Panc1 (cell line): ENCODE data around the gene SEMA7A. TPM values are rescaled to one million over a fixed set of nuclear protein-coding genes. Genes with fewer than 3 reads are reported as not detected.

Experiments used
- ATAC-seq: fragments of 200-7000 bp; cut with Tn5 transposase; 2 replicates; pipeline ENCODE4 v1.9.1; 2020; ENCODE audit warnings: mild to moderate bottlenecking, moderate library complexity
- BruUV-seq: library from RNA; stranded (reverse); fragments of 400-500 nt; replicated peaks from 2 replicates; lab custom pipeline; 2021; lab: Mats Ljungman, UMichigan
- CTCF ChIA-PET: fragments of 300-600 bp; sonication (Branson Sonifier 250); formaldehyde crosslinking; loops from one replicate; lab custom pipeline; 2022; ENCODE audit warnings: antibody characterized with exemption; lab: Charles Lee
- POLR2A ChIA-PET: fragments of 300-600 bp; sonication (Branson Sonifier 250); formaldehyde crosslinking; loops from one replicate; lab custom pipeline; 2022; ENCODE audit warnings: antibody characterized with exemption; lab: Charles Lee
- DNase-seq: peaks from one replicate; pipeline ENCODE4 v3.0.0-alpha.2; 2010; ENCODE audit warnings: low read depth, low spot score
- H3K27ac ChIP-seq: 2 replicates; pipeline ENCODE4 v1.5.1; 2011; ENCODE audit warnings: mild to moderate bottlenecking, low read length, inconsistent platforms
- H3K27me3 ChIP-seq: fragments of 200-500 bp; sonication (Bioruptor generic); 2 replicates; pipeline ENCODE4 v1.6.0; 2014; ENCODE audit warnings: low read length, inconsistent platforms; ENCODE audit not compliant: control insufficient read depth, insufficient read depth
- H3K36me3 ChIP-seq: fragments of 200-500 bp; sonication (Bioruptor generic); 2 replicates; pipeline ENCODE4 v1.5.1; 2014; ENCODE audit warnings: inconsistent platforms, mild to moderate bottlenecking, low read length, moderate library complexity; ENCODE audit not compliant: control insufficient read depth, insufficient read depth
- H3K4me1 ChIP-seq: 2 replicates; pipeline ENCODE4 v1.5.1; 2011; ENCODE audit warnings: inconsistent platforms, mild to moderate bottlenecking, low read length, moderate library complexity; ENCODE audit not compliant: control insufficient read depth, insufficient read depth
- H3K4me3 ChIP-seq, 2 experiments: 2 replicates each; pipeline ENCODE4 v1.5.1; 2011 to 2012; ENCODE audit warnings: low read depth in 2 of 2, low read length in 2 of 2, mild to moderate bottlenecking in 2 of 2, inconsistent platforms in 1 of 2, moderate library complexity in 1 of 2
- H3K9me3 ChIP-seq: fragments of 200-500 bp; sonication (Bioruptor generic); 2 replicates; pipeline ENCODE4 v1.5.1; 2014; ENCODE audit warnings: low read depth, mild to moderate bottlenecking, inconsistent platforms, low read length, moderate library complexity; ENCODE audit not compliant: control insufficient read depth, insufficient read depth
- CTCF ChIP-seq: fragments of 450-650 bp; IDR thresholded peaks from 2 replicates; pipeline ENCODE4 v1.5.1; 2017; ENCODE audit warnings: mild to moderate bottlenecking
- POLR2AphosphoS5 ChIP-seq: IDR thresholded peaks from 2 replicates; pipeline ENCODE4 v1.6.1; 2012; ENCODE audit warnings: mild to moderate bottlenecking, low read depth, low read length, moderate library complexity
- REST ChIP-seq, 2 experiments: IDR thresholded peaks; 2 replicates each; pipeline ENCODE4 v1.6.1; 2011 to 2012; ENCODE audit warnings: low read depth in 2 of 2, control low read depth in 1 of 2, low read length in 1 of 2, mild to moderate bottlenecking in 1 of 2, moderate library complexity in 1 of 2; ENCODE audit not compliant: insufficient read depth in 1 of 2
- SIN3A ChIP-seq: IDR thresholded peaks from 2 replicates; pipeline ENCODE4 v1.6.1; 2012; ENCODE audit warnings: low read depth, mild to moderate bottlenecking, low read length, moderate library complexity, borderline replicate concordance; ENCODE audit not compliant: insufficient read depth
- TCF7L2 ChIP-seq: IDR thresholded peaks from 2 replicates; pipeline ENCODE4 v1.6.1; 2011; ENCODE audit warnings: mild to moderate bottlenecking, low read depth, low read length, inconsistent platforms
- in situ Hi-C: cut with HindIII; loops from 2 replicates; pipeline ENCODE4 v1.10.0; 2016; ENCODE audit warnings: low sequenced_read_pairs, low pct_unique_long_range_greater_than_20kb
- intact Hi-C: fragments of 100-400 bp; cut with micrococcal nuclease; formaldehyde crosslinking; loops from one replicate; pipeline ENCODE4 v1.10.0; 2022; ENCODE audit not compliant: unreplicated experiment
- total RNA-seq: library from RNA; stranded (reverse); gene quantifications from one replicate; pipeline ENCODE4 v1.2.1, GENCODE V29; 2021; ENCODE audit not compliant: unreplicated experiment

SEMA7A gene
- total RNA-seq, 1 experiment from 2014 or later = 11.2 TPM

- TF ChIP-seq TCF7L2 (no peak), SIN3A (no peak)
- DNase-seq (no peak), ATAC-seq (no peak)
- no peak overlapping the region for H3K27ac ChIP-seq
- POLR2A ChIA-PET = no interaction called here
- no peaks in the 10 kb centered on the region for H3K4me1 ChIP-seq
- peaks cover 8% of the 10 kb centered on the region; the same call in 1 of the 2 replicates for H3K36me3 ChIP-seq
- BruUV-seq = no TSS peak
- CTCF ChIA-PET = no interaction called here
- no peaks in the 10 kb centered on the region for H3K27me3 ChIP-seq
- no peaks in the 10 kb centered on the region for H3K9me3 ChIP-seq
- in situ Hi-C loops = no loop called here
- no peak overlapping the region for H3K4me3 ChIP-seq
- intact Hi-C loops = no loop called here
These were observed 18.4 kb upstream of the SEMA7A start for GRCh38 chr15:74451861-74452835.

- in situ Hi-C loops (no loop called here), intact Hi-C loops (no loop called here)
- no peaks in the 10 kb centered on the region for H3K9me3 ChIP-seq
- DNase-seq = no peak
- no peak overlapping the region for H3K4me3 ChIP-seq
- H3K4me1 ChIP-seq = no peaks in the 10 kb centered on the region
- H3K27ac ChIP-seq = no peak overlapping the region
- peaks cover 8% of the 10 kb centered on the region; the same call in 1 of the 2 replicates for H3K36me3 ChIP-seq
- ChIA-PET POLR2A (interaction anchor here (0.5 to 0.6 kb wide), 2 partner anchors 63 to 286 kb away, joined by 3 to 11 read pairs; no protein-coding TSS in a partner anchor), CTCF (no interaction called here)
- no peaks in the 10 kb centered on the region for H3K27me3 ChIP-seq
- no TSS peak for BruUV-seq
- no peak for TF ChIP-seq TCF7L2
- no peak for TF ChIP-seq SIN3A
- no peak for TF ChIP-seq CTCF
- no peak for ATAC-seq
These were observed 17.6 kb upstream of the SEMA7A start for GRCh38 chr15:74451322-74451721.

GRCh38 chr15:74449643-74450205 lies 16.0 kb upstream of the SEMA7A start:
- ATAC-seq (no peak), DNase-seq (no peak)
- no peak overlapping the region for H3K27ac ChIP-seq
- CTCF ChIA-PET = no interaction called here
- H3K9me3 ChIP-seq = no peaks in the 10 kb centered on the region
- H3K36me3 ChIP-seq = peaks cover 6% of the 10 kb centered on the region; the same call in 1 of the 2 replicates
- intact Hi-C loops (no loop called here), in situ Hi-C loops (no loop called here)
- TF ChIP-seq REST (IDR thresholded peaks at IDR 0.05; ENCODE audit: insufficient read depth in 1 of 2, low read depth in 2 of 2, low read length in 1 of 2) = no peak
- TF ChIP-seq SIN3A = no peak
- no peak for TF ChIP-seq TCF7L2
- no peak for TF ChIP-seq POLR2AphosphoS5
- TF ChIP-seq CTCF = no peak
- H3K4me3 ChIP-seq = no peak overlapping the region
- POLR2A ChIA-PET = no interaction called here
- no peaks in the 10 kb centered on the region for H3K27me3 ChIP-seq
- H3K4me1 ChIP-seq = no peaks in the 10 kb centered on the region
- BruUV-seq = no TSS peak
